GM19099 (cell line): Measurements from ENCODE around the gene CCDC83.

Experiments used
- POLR2A ChIP-seq: IDR thresholded peaks from 3 replicates; pipeline ENCODE4 v1.6.1; 2011; ENCODE audit warnings: low read depth; ENCODE audit not compliant: insufficient read length; ENCODE audit errors: extremely low read depth

Gene CCDC83

GRCh38 chr11:85866137-85866827 lies 11.1 kb downstream of the CCDC83 start:
- TF ChIP-seq POLR2A = no peak

- no peak for TF ChIP-seq POLR2A
Observed at GRCh38 chr11:85867751-85868150, 12.6 kb downstream of the CCDC83 start.

GRCh38 chr11:85869781-85870180 lies 14.6 kb downstream of the CCDC83 start:
- no peak for TF ChIP-seq POLR2A

- no peak for TF ChIP-seq POLR2A
Observed at GRCh38 chr11:85874265-85874664, 19.1 kb downstream of the CCDC83 start.

GRCh38 chr11:85875505-85875904 lies 20.3 kb downstream of the CCDC83 start:
- TF ChIP-seq POLR2A = no peak

- no peak for TF ChIP-seq POLR2A
Observed at GRCh38 chr11:85884581-85885021, 29.4 kb downstream of the CCDC83 start.

- no peak for TF ChIP-seq POLR2A
Observed at GRCh38 chr11:85886089-85887056, 31.2 kb downstream of the CCDC83 start.

GRCh38 chr11:85889108-85889507 lies 33.9 kb downstream of the CCDC83 start:
- TF ChIP-seq POLR2A = no peak

- no peak for TF ChIP-seq POLR2A
Observed at GRCh38 chr11:85889676-85890579, 34.7 kb downstream of the CCDC83 start.

GRCh38 chr11:85893395-85893794 lies 38.2 kb downstream of the CCDC83 start:
- TF ChIP-seq POLR2A = no peak

GRCh38 chr11:85896876-85897275 lies 41.7 kb downstream of the CCDC83 start:
- TF ChIP-seq POLR2A = no peak

- no peak for TF ChIP-seq POLR2A
Observed at GRCh38 chr11:85898456-85898855, 43.3 kb downstream of the CCDC83 start.

- no peak for TF ChIP-seq POLR2A
Observed at GRCh38 chr11:85902353-85902752, 47.2 kb downstream of the CCDC83 start.

- TF ChIP-seq POLR2A = no peak
Observed at GRCh38 chr11:85903406-85903805, 48.2 kb downstream of the CCDC83 start.

GRCh38 chr11:85903811-85904210 lies 48.6 kb downstream of the CCDC83 start:
- no peak for TF ChIP-seq POLR2A

GRCh38 chr11:85912414-85912813 lies 57.2 kb downstream of the CCDC83 start:
- no peak for TF ChIP-seq POLR2A

GRCh38 chr11:85913513-85913912 lies 58.3 kb downstream of the CCDC83 start:
- TF ChIP-seq POLR2A = no peak
